Esophagus muscularis mucosa (tissue), 3 donors: ENCODE measurements around the gene AFG1L.

Experiments used
- CTCF ChIP-seq, 3 experiments: fragments of 200-600 bp in 2 of 3; fragments of 450-650 bp in 1 of 3; sonication (generic) in 2 of 3; IDR thresholded peaks; one replicate each; pipeline ENCODE4 v1.5.1; 2017 to 2019; ENCODE audit warnings: antibody characterized with exemption in 3 of 3, mild to moderate bottlenecking in 2 of 3, moderate library complexity in 1 of 3
- POLR2A ChIP-seq: fragments of 450-650 bp; IDR thresholded peaks from one replicate; pipeline ENCODE4 v1.6.1; 2017; ENCODE audit warnings: antibody characterized with exemption, moderate library complexity, mild to moderate bottlenecking, low read depth
- POLR2AphosphoS5 ChIP-seq, 2 donors: sonication (generic); formaldehyde crosslinking; IDR thresholded peaks; one replicate each; pipeline ENCODE4 v1.6.1; 2017; ENCODE audit warnings: antibody characterized with exemption in 2 of 2

GRCh38 chr6:108501559-108501958 is 206.7 kb downstream of the AFG1L start:
- TF ChIP-seq CTCF (IDR thresholded peaks at IDR 0.05) (no peak), POLR2A (no peak), POLR2AphosphoS5 (IDR thresholded peaks at IDR 0.05) (no peak)
